Medulla oblongata (tissue), 1 donor: Measurements from ENCODE around the gene REEP6.
"Not testable (repeated sequence)": the region's sequence is repeated elsewhere in the genome, so short reads cannot be mapped to it uniquely, and the experiment has no call there.

Experiments
- DNase-seq: peaks from one replicate; pipeline ENCODE4 v3.0.0-alpha.2; 2015; ENCODE audit errors: extremely low spot score

REEP6 gene

GRCh38 chr19:1505991-1506881 lies 15.3 kb downstream of the REEP6 start:
- no peak for DNase-seq

GRCh38 chr19:1507192-1507660 lies 16.2 kb downstream of the REEP6 start:
- DNase-seq, result no peak

GRCh38 chr19:1507763-1508506 lies 17.0 kb downstream of the REEP6 start:
- DNase-seq, result peak; percentile 96

GRCh38 chr19:1508507-1508856 lies 17.5 kb downstream of the REEP6 start:
- no peak for DNase-seq

- no peak for DNase-seq
Measured at GRCh38 chr19:1509602-1510441, 18.8 kb downstream of the REEP6 start.

- no peak for DNase-seq
Measured at GRCh38 chr19:1510442-1510806, 19.4 kb downstream of the REEP6 start.

GRCh38 chr19:1510807-1511206 lies 19.8 kb downstream of the REEP6 start:
- DNase-seq, result no peak

GRCh38 chr19:1511318-1512317 lies 20.6 kb downstream of the REEP6 start:
- no peak for DNase-seq

GRCh38 chr19:1512671-1513498 lies 21.9 kb downstream of the REEP6 start, which contains the start of gene ADAMTSL5:
Gene ADAMTSL5 (minus strand): TSS chr19:1513019. CDS start chr19:1510943, 2,076 bp downstream.
- DNase-seq, result no peak

- no peak for DNase-seq
Measured at GRCh38 chr19:1513499-1514294, 22.7 kb downstream of the REEP6 start.

GRCh38 chr19:1514295-1514661 lies 23.3 kb downstream of the REEP6 start:
- no peak for DNase-seq

- no peak for DNase-seq
Measured at GRCh38 chr19:1514986-1515721, 24.2 kb downstream of the REEP6 start.

GRCh38 chr19:1516395-1516753 lies 25.4 kb downstream of the REEP6 start:
- no peak for DNase-seq

GRCh38 chr19:1518471-1518870 lies 27.5 kb downstream of the REEP6 start:
- DNase-seq, result no peak

GRCh38 chr19:1519802-1520201 lies 28.8 kb downstream of the REEP6 start:
- DNase-seq, result not testable (repeated sequence)

GRCh38 chr19:1520203-1520780 lies 29.3 kb downstream of the REEP6 start:
- DNase-seq, result no peak

- DNase-seq, result peak; percentile 80
Measured at GRCh38 chr19:1521636-1522035, 30.7 kb downstream of the REEP6 start.

- no peak for DNase-seq
Measured at GRCh38 chr19:1522061-1522460, 31.1 kb downstream of the REEP6 start.
